Liver (tissue), 9 donors: ENCODE data around the gene RNU11. TPM values are rescaled to one million over a fixed set of nuclear protein-coding genes. Genes with fewer than 3 reads are reported as not detected.

Experiments
- DNase-seq: peaks from one replicate; pipeline ENCODE4 v3.0.0-alpha.2; 2017; ENCODE audit warnings: low spot score
- H3K27ac ChIP-seq, 2 donors: one replicate each; pipeline ENCODE4 v1.7.0; 2013; ENCODE audit warnings: inconsistent platforms in 2 of 2, low read length in 2 of 2, control low read depth in 1 of 2, low read depth in 1 of 2, mild to moderate bottlenecking in 1 of 2
- H3K27me3 ChIP-seq, 4 donors: one replicate each; pipeline versions ENCODE4 v1.6.1 to v1.7.0; 2013; ENCODE audit warnings: low read length in 3 of 4, inconsistent platforms in 1 of 4, mild to moderate bottlenecking in 1 of 4, moderate library complexity in 1 of 4; ENCODE audit not compliant: control insufficient read depth in 4 of 4, insufficient read depth in 4 of 4
- H3K36me3 ChIP-seq, 4 donors: one replicate each; pipeline versions ENCODE4 v1.6.1 to v1.7.0; 2013; ENCODE audit warnings: low read length in 3 of 4, mild to moderate bottlenecking in 3 of 4, low read depth in 1 of 4, moderate library complexity in 1 of 4; ENCODE audit not compliant: control insufficient read depth in 4 of 4, insufficient read depth in 3 of 4
- H3K4me1 ChIP-seq, 4 donors: one replicate each; pipeline versions ENCODE4 v1.6.1 to v1.7.0; 2013; ENCODE audit warnings: low read length in 3 of 4, mild to moderate bottlenecking in 3 of 4, moderate library complexity in 1 of 4; ENCODE audit not compliant: control insufficient read depth in 4 of 4, insufficient read depth in 4 of 4
- H3K4me3 ChIP-seq, 3 donors: one replicate each; pipeline versions ENCODE4 v1.6.1 to v1.7.0; 2013; ENCODE audit warnings: low read length in 3 of 3, control low read depth in 1 of 3, low read depth in 1 of 3, mild to moderate bottlenecking in 1 of 3
- H3K9ac ChIP-seq, 2 donors: one replicate each; pipeline ENCODE4 v1.7.0; 2013; ENCODE audit warnings: low read length in 2 of 2, mild to moderate bottlenecking in 2 of 2, moderate library complexity in 2 of 2, control low read depth in 1 of 2, low read depth in 1 of 2
- H3K9me3 ChIP-seq, 4 donors: one replicate each; pipeline versions ENCODE4 v1.6.1 to v1.7.0; 2013; ENCODE audit warnings: low read length in 3 of 4; ENCODE audit not compliant: control insufficient read depth in 4 of 4
- FOXA1 ChIP-seq: IDR thresholded peaks from 2 replicates; pipeline ENCODE4 v1.6.1; 2016; ENCODE audit warnings: antibody characterized with exemption
- GABPA ChIP-seq, 2 donors: IDR thresholded peaks in 1 of 2; conservative IDR thresholded peaks in 1 of 2; 2 replicates each; pipeline ENCODE4 v1.6.1; 2016; ENCODE audit warnings: antibody characterized with exemption in 2 of 2, mild to moderate bottlenecking in 1 of 2, moderate library complexity in 1 of 2
- HNF4A ChIP-seq, 2 donors: conservative IDR thresholded peaks; 2 replicates each; pipeline ENCODE4 v1.6.1; 2016; ENCODE audit warnings: antibody characterized with exemption in 2 of 2, mild to moderate bottlenecking in 2 of 2
- HNF4G ChIP-seq: IDR thresholded peaks from 2 replicates; pipeline ENCODE4 v1.6.1; 2016; ENCODE audit warnings: antibody characterized with exemption
- JUND ChIP-seq, 2 donors: IDR thresholded peaks; 2 replicates each; pipeline ENCODE4 v1.6.1; 2016; ENCODE audit warnings: antibody characterized with exemption in 2 of 2
- MAX ChIP-seq: IDR thresholded peaks from 2 replicates; pipeline ENCODE4 v1.6.1; 2016; ENCODE audit warnings: antibody characterized with exemption
- NR2F2 ChIP-seq: IDR thresholded peaks from 2 replicates; pipeline ENCODE4 v1.6.1; 2016; ENCODE audit warnings: antibody characterized with exemption
- REST ChIP-seq: IDR thresholded peaks from 2 replicates; pipeline ENCODE4 v1.6.1; 2016; ENCODE audit warnings: antibody characterized with exemption, mild to moderate bottlenecking
- RXRA ChIP-seq, 2 donors: IDR thresholded peaks; 2 replicates each; pipeline ENCODE4 v1.6.1; 2017 to 2018; ENCODE audit warnings: antibody characterized with exemption in 2 of 2, mild to moderate bottlenecking in 1 of 2
- SP1 ChIP-seq: IDR thresholded peaks from 2 replicates; pipeline ENCODE4 v1.6.1; 2018; ENCODE audit warnings: antibody characterized with exemption, mild to moderate bottlenecking
- TAF1 ChIP-seq: conservative IDR thresholded peaks from 2 replicates; pipeline ENCODE4 v1.6.1; 2016; ENCODE audit warnings: antibody characterized with exemption, mild to moderate bottlenecking
- YY1 ChIP-seq: IDR thresholded peaks from 2 replicates; pipeline ENCODE4 v1.6.1; 2016; ENCODE audit warnings: antibody characterized with exemption, mild to moderate bottlenecking
- ZBTB33 ChIP-seq: IDR thresholded peaks from 2 replicates; pipeline ENCODE4 v1.6.1; 2016; ENCODE audit warnings: antibody characterized with exemption
- WGBS: extraction: QIAGEN DNeasy Blood & Tissue Kit; methylation state at CpG from one replicate; pipeline ENCODE4 v1.1.7; 2013; 5-methylcytosine and 5-hydroxymethylcytosine counted together
- polyA plus RNA-seq, 2 donors: library from polyadenylated mRNA; stranded (reverse) in 1 of 2; unstranded in 1 of 2; fragments of 200-250 nt in 1 of 2; fragments of >200 nt in 1 of 2; fragmentation: Nextera tagmentation in 1 of 2; extraction: Ambion mirVana in 1 of 2; gene quantifications; one replicate each; pipeline versions ENCODE4 v1.2.1 to v1.2.3, GENCODE V29; 2013 to 2015
- total RNA-seq, 2 donors: library from RNA; depleted of rRNA; stranded (reverse); fragments of >200 nt; gene quantifications; one replicate each; pipeline ENCODE4 v1.2.3, GENCODE V29; 2014
- donor health status: healthy.
- donor health status: healthy.
- donor health status: healthy.
- donor health status: healthy.
- donor health status: healthy.

The RNU11 gene
- total and polyA plus RNA-seq, 4 donors: not detected

- Histone ChIP-seq H3K27ac (no peak overlapping the region), H3K36me3 (peaks cover 0 to 2% (median 0%) of the 10 kb centered on the region in 4 donors), H3K9ac (no peak overlapping the region), H3K4me1 (no peaks in the 10 kb centered on the region), H3K9me3 (no peaks in the 10 kb centered on the region), H3K4me3 (no peak overlapping the region), H3K27me3 (no peaks in the 10 kb centered on the region)
- DNase-seq: no peak
- no peak for TF ChIP-seq GABPA (IDR thresholded peaks at IDR 0.05 in 1 of 2, conservative IDR thresholded peaks at IDR 0.05 in 1 of 2)
- TF ChIP-seq SP1: no peak
- TF ChIP-seq JUND (IDR thresholded peaks at IDR 0.05): no peak
- no peak for TF ChIP-seq ZBTB33
- TF ChIP-seq YY1: no peak
- TF ChIP-seq TAF1: no peak
- TF ChIP-seq FOXA1: no peak
- no peak for TF ChIP-seq HNF4A (conservative IDR thresholded peaks at IDR 0.05)
- no peak for TF ChIP-seq RXRA (IDR thresholded peaks at IDR 0.05)
These were observed 27.5 kb downstream of the RNU11 start for GRCh38 chr1:28675924-28676257.

- Histone ChIP-seq H3K27ac (no peak overlapping the region), H3K4me1 (no peaks in the 10 kb centered on the region), H3K9me3 (no peaks in the 10 kb centered on the region), H3K27me3 (no peaks in the 10 kb centered on the region), H3K36me3 (peaks cover 2 to 10% (median 4%) of the 10 kb centered on the region in 4 donors), H3K4me3 (no peak overlapping the region), H3K9ac (no peak overlapping the region)
- WGBS: 97% methylated on average over 4 of the region's 4 CpGs
- no peak for TF ChIP-seq MAX
- no peak for TF ChIP-seq FOXA1
- no peak for TF ChIP-seq HNF4A (conservative IDR thresholded peaks at IDR 0.05)
- TF ChIP-seq TAF1: no peak
- no peak for TF ChIP-seq RXRA (IDR thresholded peaks at IDR 0.05)
- TF ChIP-seq SP1: no peak
- no peak for TF ChIP-seq REST
- DNase-seq: no peak
These were observed 31.8 kb downstream of the RNU11 start for GRCh38 chr1:28680151-28680550.

GRCh38 chr1:28682840-28683239 lies 34.4 kb downstream of the RNU11 start:
- H3K4me3 ChIP-seq: no peak overlapping the region
- peaks cover 2 to 10% (median 5%) of the 10 kb centered on the region in 4 donors for H3K36me3 ChIP-seq
- H3K27me3 ChIP-seq: no peaks in the 10 kb centered on the region
- TF ChIP-seq ZBTB33 (no peak), HNF4G (no peak), RXRA (IDR thresholded peaks at IDR 0.05) (no peak), NR2F2 (no peak), FOXA1 (no peak), HNF4A (conservative IDR thresholded peaks at IDR 0.05) (no peak)
- no peaks in the 10 kb centered on the region for H3K9me3 ChIP-seq
- no peak overlapping the region for H3K27ac ChIP-seq
- 92% methylated on average over 6 of the region's 6 CpGs for WGBS
- H3K4me1 ChIP-seq: no peaks in the 10 kb centered on the region
- no peak for DNase-seq
- H3K9ac ChIP-seq: no peak overlapping the region
